Right lobe of liver (tissue), 6 donors: ENCODE results near the gene PISD. TPM values are rescaled to one million over a fixed set of nuclear protein-coding genes. Genes with fewer than 3 reads are reported as not detected.

Experiments
- ATAC-seq, 4 donors: fragments of 200-7000 bp; cut with Tn5 transposase; one replicate each; pipeline ENCODE4 v1.9.1; 2020; ENCODE audit warnings: mild to moderate bottlenecking in 4 of 4, moderate library complexity in 4 of 4
- DNase-seq, 3 donors: peaks; one replicate each; pipeline ENCODE4 v3.0.0-alpha.2; 2020
- H3K27ac ChIP-seq, 3 donors: fragments of 200-600 bp; one replicate each; pipeline ENCODE4 v1.8.0; 2022
- H3K27me3 ChIP-seq, 2 donors: fragments of 200-600 bp; one replicate each; pipeline ENCODE4 v1.8.0; 2022
- H3K36me3 ChIP-seq, 4 donors: fragments of 200-600 bp; sonication (generic) in 1 of 4; one replicate each; pipeline versions ENCODE4 v1.5.1 to v1.8.0; 2017 to 2022; ENCODE audit warnings: control low read depth in 1 of 4
- H3K4me1 ChIP-seq, 4 donors: fragments of 200-600 bp; sonication (generic) in 1 of 4; one replicate each; pipeline versions ENCODE4 v1.5.1 to v1.8.0; 2017 to 2022; ENCODE audit warnings: control low read depth in 1 of 4
- H3K4me3 ChIP-seq, 3 donors: fragments of 200-600 bp; one replicate each; pipeline ENCODE4 v1.8.0; 2022
- H3K9me3 ChIP-seq, 4 donors: fragments of 200-600 bp; sonication (generic) in 1 of 4; one replicate each; pipeline versions ENCODE4 v1.5.1 to v1.8.0; 2017 to 2022; ENCODE audit warnings: control low read depth in 1 of 4
- CTCF ChIP-seq, 4 donors: fragments of 200-600 bp in 3 of 4; fragments of 450-650 bp in 1 of 4; IDR thresholded peaks; one replicate each; pipeline versions ENCODE4 v1.5.1 to v1.8.0; 2016 to 2022; ENCODE audit warnings: antibody characterized with exemption in 4 of 4, mild to moderate bottlenecking in 2 of 4
- POLR2A ChIP-seq: fragments of 450-650 bp; IDR thresholded peaks from one replicate; pipeline ENCODE4 v1.6.1; 2017; ENCODE audit warnings: antibody characterized with exemption, mild to moderate bottlenecking
- WGBS: methylation state at CpG from one replicate; pipeline ENCODE4 v1.1.6; 2018; ENCODE audit warnings: low coverage, low lambda C conversion rate; ENCODE audit not compliant: insufficient coverage; ENCODE audit errors: missing lambda C conversion rate; 5-methylcytosine and 5-hydroxymethylcytosine counted together
- intact Hi-C, 2 donors: fragments of 100-400 bp; cut with DNase I; formaldehyde crosslinking; loops; one replicate each; pipeline versions ENCODE4 v1.11.2 to v1.14.1; 2022
- total RNA-seq, 6 experiments: library from RNA; depleted of rRNA in 2 of 6; stranded (reverse); fragments of >200 nt in 2 of 6; fragmentation: NEBNext Ultra II Directional in 3 of 6; extraction: Animal tissue kit (Norgen Biotek cat#: 25700) in 3 of 6; gene quantifications; one replicate each; pipeline versions ENCODE4 v1.1.0 to v1.2.4, GENCODE V29; 2016 to 2023
- donor health status: DM: no; HTN: yes; CAD: no.
- donor health status: DM: no; HTN: no; CAD: no.
- donor health status: DM: no; HTN: no; CAD: no.
- donor health status: DM: no; HTN: yes; CAD: no.
- donor health status: DM: no; HTN: yes; CAD: no.

PISD gene
- total RNA-seq, 6 experiments from 2014 or later: 15.5 to 22.9 (median 18.1) TPM

GRCh38 chr22:31618471-31619176, 43.4 kb downstream of the PISD start:
- no peak overlapping the region for H3K4me3 ChIP-seq
- DNase-seq (no peak), ATAC-seq (no peak)
- H3K27ac ChIP-seq: no peak overlapping the region
- H3K9me3 ChIP-seq: no peaks in the 10 kb centered on the region
- intact Hi-C loops: no loop called here
- H3K27me3 ChIP-seq: no peaks in the 10 kb centered on the region
- WGBS: 94% methylated on average over 4 of the region's 5 CpGs
- TF ChIP-seq CTCF (IDR thresholded peaks at IDR 0.05) (no peak), POLR2A (no peak)
- H3K4me1 ChIP-seq: no peaks in the 10 kb centered on the region
- peaks cover 0 to 44% (median 10%) of the 10 kb centered on the region in 4 donors for H3K36me3 ChIP-seq

DNA sequence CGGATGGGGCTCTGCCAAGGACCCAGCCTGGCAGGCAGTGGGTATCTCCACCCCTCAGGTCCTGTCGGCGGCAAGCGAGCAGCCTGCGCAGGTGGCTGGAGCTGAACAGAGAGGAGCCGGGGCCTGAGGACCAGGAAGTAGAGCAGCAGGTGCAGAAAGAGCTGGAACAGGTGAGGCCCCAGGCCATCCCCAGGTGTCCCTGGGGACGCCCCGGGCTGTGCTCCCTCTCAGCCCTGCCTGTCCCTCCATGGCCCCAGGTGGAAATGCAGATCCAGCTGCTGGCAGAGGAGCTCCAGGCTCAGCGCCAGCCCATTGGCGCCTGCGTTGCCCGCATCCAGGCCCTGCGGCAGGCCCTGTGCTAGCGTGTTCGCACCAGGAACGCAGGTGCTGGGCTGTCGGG, 44.0 kb downstream of the PISD start:
- TF ChIP-seq POLR2A (no peak), CTCF (IDR thresholded peaks at IDR 0.05) (no peak)
- intact Hi-C loops: no loop called here
- Histone ChIP-seq H3K36me3 (peaks cover 0 to 44% (median 10%) of the 10 kb centered on the region in 4 donors), H3K27me3 (no peaks in the 10 kb centered on the region), H3K4me3 (no peak overlapping the region), H3K4me1 (no peaks in the 10 kb centered on the region), H3K9me3 (no peaks in the 10 kb centered on the region), H3K27ac (no peak overlapping the region)
- WGBS: 92% methylated on average over 2 of the region's 17 CpGs
- no peak for ATAC-seq
- no peak for DNase-seq

GRCh38 chr22:31616315-31616980, 45.6 kb downstream of the PISD start:
- intact Hi-C loops: no loop called here
- 40% methylated on average over 1 of the region's 9 CpGs for WGBS
- Histone ChIP-seq H3K9me3 (no peaks in the 10 kb centered on the region), H3K27ac (no peak overlapping the region), H3K27me3 (no peaks in the 10 kb centered on the region), H3K4me1 (no peaks in the 10 kb centered on the region), H3K4me3 (no peak overlapping the region), H3K36me3 (peaks cover 0 to 40% (median 10%) of the 10 kb centered on the region in 4 donors)
- ATAC-seq: peak in 3 of 4 donors; percentile 4 to 28 (median 14)
- no peak for TF ChIP-seq CTCF (IDR thresholded peaks at IDR 0.05)
- no peak for DNase-seq

GRCh38 chr22:31615940-31616314, 46.1 kb downstream of the PISD start:
- WGBS: 28% methylated on average over 4 of the region's 4 CpGs
- DNase-seq (no peak), ATAC-seq (peak in 2 of 4 donors; percentile 4 to 23)
- no peak overlapping the region for H3K27ac ChIP-seq
- H3K27me3 ChIP-seq: no peaks in the 10 kb centered on the region
- intact Hi-C loops: no loop called here
- H3K4me1 ChIP-seq: no peaks in the 10 kb centered on the region
- TF ChIP-seq CTCF (IDR thresholded peaks at IDR 0.05): no peak
- TF ChIP-seq POLR2A: no peak
- H3K36me3 ChIP-seq: peaks cover 0 to 35% (median 10%) of the 10 kb centered on the region in 4 donors
- H3K9me3 ChIP-seq: no peaks in the 10 kb centered on the region
- no peak overlapping the region for H3K4me3 ChIP-seq
